Liver (tissue), 9 donors: ENCODE measurements around the gene TNFSF13. TPM values are rescaled to one million over a fixed set of nuclear protein-coding genes. Genes with fewer than 3 reads are reported as not detected.

Experiments
- DNase-seq: peaks from one replicate; pipeline ENCODE4 v3.0.0-alpha.2; 2017; ENCODE audit warnings: low spot score
- H3K27ac ChIP-seq, 2 donors: one replicate each; pipeline ENCODE4 v1.7.0; 2013; ENCODE audit warnings: inconsistent platforms in 2 of 2, low read length in 2 of 2, control low read depth in 1 of 2, low read depth in 1 of 2, mild to moderate bottlenecking in 1 of 2
- H3K27me3 ChIP-seq, 4 donors: one replicate each; pipeline versions ENCODE4 v1.6.1 to v1.7.0; 2013; ENCODE audit warnings: low read length in 3 of 4, inconsistent platforms in 1 of 4, mild to moderate bottlenecking in 1 of 4, moderate library complexity in 1 of 4; ENCODE audit not compliant: control insufficient read depth in 4 of 4, insufficient read depth in 4 of 4
- H3K36me3 ChIP-seq, 4 donors: one replicate each; pipeline versions ENCODE4 v1.6.1 to v1.7.0; 2013; ENCODE audit warnings: low read length in 3 of 4, mild to moderate bottlenecking in 3 of 4, low read depth in 1 of 4, moderate library complexity in 1 of 4; ENCODE audit not compliant: control insufficient read depth in 4 of 4, insufficient read depth in 3 of 4
- H3K4me1 ChIP-seq, 4 donors: one replicate each; pipeline versions ENCODE4 v1.6.1 to v1.7.0; 2013; ENCODE audit warnings: low read length in 3 of 4, mild to moderate bottlenecking in 3 of 4, moderate library complexity in 1 of 4; ENCODE audit not compliant: control insufficient read depth in 4 of 4, insufficient read depth in 4 of 4
- H3K4me3 ChIP-seq, 3 donors: one replicate each; pipeline versions ENCODE4 v1.6.1 to v1.7.0; 2013; ENCODE audit warnings: low read length in 3 of 3, control low read depth in 1 of 3, low read depth in 1 of 3, mild to moderate bottlenecking in 1 of 3
- H3K9ac ChIP-seq, 2 donors: one replicate each; pipeline ENCODE4 v1.7.0; 2013; ENCODE audit warnings: low read length in 2 of 2, mild to moderate bottlenecking in 2 of 2, moderate library complexity in 2 of 2, control low read depth in 1 of 2, low read depth in 1 of 2
- H3K9me3 ChIP-seq, 4 donors: one replicate each; pipeline versions ENCODE4 v1.6.1 to v1.7.0; 2013; ENCODE audit warnings: low read length in 3 of 4; ENCODE audit not compliant: control insufficient read depth in 4 of 4
- ATF3 ChIP-seq: IDR thresholded peaks from 2 replicates; pipeline ENCODE4 v1.6.1; 2016; ENCODE audit warnings: antibody characterized with exemption
- CTCF ChIP-seq: fragments of 150-350 bp; IDR thresholded peaks from 2 replicates; pipeline ENCODE4 v1.5.1; 2017; ENCODE audit warnings: improper control_type of control experiment, low read depth, low read length; ENCODE audit not compliant: missing input control
- EGR1 ChIP-seq, 2 donors: IDR thresholded peaks; 2 replicates each; pipeline ENCODE4 v1.6.1; 2016 to 2018; ENCODE audit warnings: antibody characterized with exemption in 2 of 2, low read depth in 2 of 2
- FOXA1 ChIP-seq: IDR thresholded peaks from 2 replicates; pipeline ENCODE4 v1.6.1; 2016; ENCODE audit warnings: antibody characterized with exemption
- FOXA2 ChIP-seq: IDR thresholded peaks from 2 replicates; pipeline ENCODE4 v1.6.1; 2016; ENCODE audit warnings: antibody characterized with exemption
- GABPA ChIP-seq, 2 donors: IDR thresholded peaks in 1 of 2; conservative IDR thresholded peaks in 1 of 2; 2 replicates each; pipeline ENCODE4 v1.6.1; 2016; ENCODE audit warnings: antibody characterized with exemption in 2 of 2, mild to moderate bottlenecking in 1 of 2, moderate library complexity in 1 of 2
- HNF4A ChIP-seq, 2 donors: conservative IDR thresholded peaks; 2 replicates each; pipeline ENCODE4 v1.6.1; 2016; ENCODE audit warnings: antibody characterized with exemption in 2 of 2, mild to moderate bottlenecking in 2 of 2
- HNF4G ChIP-seq: IDR thresholded peaks from 2 replicates; pipeline ENCODE4 v1.6.1; 2016; ENCODE audit warnings: antibody characterized with exemption
- JUND ChIP-seq, 2 donors: IDR thresholded peaks; 2 replicates each; pipeline ENCODE4 v1.6.1; 2016; ENCODE audit warnings: antibody characterized with exemption in 2 of 2
- MAX ChIP-seq: IDR thresholded peaks from 2 replicates; pipeline ENCODE4 v1.6.1; 2016; ENCODE audit warnings: antibody characterized with exemption
- NR2F2 ChIP-seq: IDR thresholded peaks from 2 replicates; pipeline ENCODE4 v1.6.1; 2016; ENCODE audit warnings: antibody characterized with exemption
- RAD21 ChIP-seq, 2 donors: IDR thresholded peaks; 2 replicates each; pipeline ENCODE4 v1.6.1; 2016; ENCODE audit warnings: antibody characterized with exemption in 2 of 2, mild to moderate bottlenecking in 2 of 2
- REST ChIP-seq: IDR thresholded peaks from 2 replicates; pipeline ENCODE4 v1.6.1; 2016; ENCODE audit warnings: antibody characterized with exemption, mild to moderate bottlenecking
- RXRA ChIP-seq, 2 donors: IDR thresholded peaks; 2 replicates each; pipeline ENCODE4 v1.6.1; 2017 to 2018; ENCODE audit warnings: antibody characterized with exemption in 2 of 2, mild to moderate bottlenecking in 1 of 2
- SP1 ChIP-seq: IDR thresholded peaks from 2 replicates; pipeline ENCODE4 v1.6.1; 2018; ENCODE audit warnings: antibody characterized with exemption, mild to moderate bottlenecking
- TAF1 ChIP-seq: conservative IDR thresholded peaks from 2 replicates; pipeline ENCODE4 v1.6.1; 2016; ENCODE audit warnings: antibody characterized with exemption, mild to moderate bottlenecking
- YY1 ChIP-seq: IDR thresholded peaks from 2 replicates; pipeline ENCODE4 v1.6.1; 2016; ENCODE audit warnings: antibody characterized with exemption, mild to moderate bottlenecking
- ZBTB33 ChIP-seq: IDR thresholded peaks from 2 replicates; pipeline ENCODE4 v1.6.1; 2016; ENCODE audit warnings: antibody characterized with exemption
- WGBS: extraction: QIAGEN DNeasy Blood & Tissue Kit; methylation state at CpG from one replicate; pipeline ENCODE4 v1.1.7; 2013; 5-methylcytosine and 5-hydroxymethylcytosine counted together
- polyA plus RNA-seq, 2 donors: library from polyadenylated mRNA; stranded (reverse) in 1 of 2; unstranded in 1 of 2; fragments of 200-250 nt in 1 of 2; fragments of >200 nt in 1 of 2; fragmentation: Nextera tagmentation in 1 of 2; extraction: Ambion mirVana in 1 of 2; gene quantifications; one replicate each; pipeline versions ENCODE4 v1.2.1 to v1.2.3, GENCODE V29; 2013 to 2015
- total RNA-seq, 2 donors: library from RNA; depleted of rRNA; stranded (reverse); fragments of >200 nt; gene quantifications; one replicate each; pipeline ENCODE4 v1.2.3, GENCODE V29; 2014
- donor health status: healthy.
- donor health status: healthy.
- donor health status: healthy.
- donor health status: healthy.
- donor health status: healthy.

Gene TNFSF13
- total and polyA plus RNA-seq, 4 donors = 1.4 to 9.3 (median 4.5) TPM

- no peak for DNase-seq
These were observed 4.7 kb downstream of the TNFSF13 start for GRCh38 chr17:7563115-7563869.

More at GRCh38 chr17:7563115-7563869, 4.7 kb downstream of the TNFSF13 start:
- Histone ChIP-seq H3K36me3 (peaks cover 4 to 29% (median 12%) of the 10 kb centered on the region in 4 donors), H3K4me1 (peaks cover 10 to 46% (median 35%) of the 10 kb centered on the region in 4 donors), H3K4me3 (peak overlapping the region in 1 of 3 donors; percentile 85), H3K27ac (no peak overlapping the region), H3K27me3 (no peaks in the 10 kb centered on the region), H3K9me3 (no peaks in the 10 kb centered on the region), H3K9ac (no peak overlapping the region)
- TF ChIP-seq FOXA2 = no peak
- no peak for TF ChIP-seq CTCF
- no peak for TF ChIP-seq HNF4A (conservative IDR thresholded peaks at IDR 0.05)
- TF ChIP-seq ZBTB33 = no peak
- TF ChIP-seq MAX = no peak
- no peak for TF ChIP-seq HNF4G
- TF ChIP-seq YY1 = no peak
- no peak for TF ChIP-seq GABPA (IDR thresholded peaks at IDR 0.05 in 1 of 2, conservative IDR thresholded peaks at IDR 0.05 in 1 of 2)
- TF ChIP-seq NR2F2 = no peak
- TF ChIP-seq EGR1 (IDR thresholded peaks at IDR 0.05; ENCODE audit: low read depth in 2 of 2) = no peak
- TF ChIP-seq JUND (IDR thresholded peaks at IDR 0.05) = no peak
- no peak for TF ChIP-seq SP1
- TF ChIP-seq FOXA1 = no peak
- no peak for TF ChIP-seq REST
- TF ChIP-seq RXRA (IDR thresholded peaks at IDR 0.05) = no peak
- no peak for TF ChIP-seq ATF3
- no peak for TF ChIP-seq TAF1
- no peak for TF ChIP-seq RAD21 (IDR thresholded peaks at IDR 0.05)
- 93% methylated on average over 30 of the region's 30 CpGs for WGBS
